ENCODE measurements around the gene SPG11. TPM values are rescaled to one million over a fixed set of nuclear protein-coding genes. Genes with fewer than 3 reads are reported as not detected.
A peak's percentile ranks its signal among the peaks of the same experiment; 100 is the strongest.

The SPG11 gene
- total RNA-seq, 1 donor from 2014 or later, result 58.1 TPM

DNA sequence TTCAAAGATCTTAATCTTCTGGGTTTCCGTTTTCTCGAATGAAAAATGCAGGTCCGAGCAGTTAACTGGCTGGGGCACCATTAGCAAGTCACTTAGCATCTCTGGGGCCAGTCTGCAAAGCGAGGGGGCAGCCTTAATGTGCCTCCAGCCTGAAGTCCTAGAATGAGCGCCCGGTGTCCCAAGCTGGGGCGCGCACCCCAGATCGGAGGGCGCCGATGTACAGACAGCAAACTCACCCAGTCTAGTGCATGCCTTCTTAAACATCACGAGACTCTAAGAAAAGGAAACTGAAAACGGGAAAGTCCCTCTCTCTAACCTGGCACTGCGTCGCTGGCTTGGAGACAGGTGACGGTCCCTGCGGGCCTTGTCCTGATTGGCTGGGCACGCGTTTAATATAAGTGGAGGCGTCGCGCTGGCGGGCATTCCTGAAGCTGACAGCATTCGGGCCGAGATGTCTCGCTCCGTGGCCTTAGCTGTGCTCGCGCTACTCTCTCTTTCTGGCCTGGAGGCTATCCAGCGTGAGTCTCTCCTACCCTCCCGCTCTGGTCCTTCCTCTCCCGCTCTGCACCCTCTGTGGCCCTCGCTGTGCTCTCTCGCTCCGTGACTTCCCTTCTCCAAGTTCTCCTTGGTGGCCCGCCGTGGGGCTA lies 47.8 kb upstream of the SPG11 start, which contains the start of the genes B2M and PATL2:
Gene B2M (plus strand): TSS at position 422 of the 647 bp plus-strand sequence. CDS start 30 bp downstream, at position 452.
Gene PATL2 (minus strand): TSS at position 228 of the 647 bp plus-strand sequence. CDS start 34,833 bp downstream, outside the sequence.
- peak within 1 kb of the TSS; percentile 100 for H3K27ac Mint-ChIP-seq (ENCODE audit: unreplicated experiment)
- H3K4me3 Mint-ChIP-seq (ENCODE audit: unreplicated experiment), result peak within 1 kb of the TSS; percentile 92
- peaks cover 39% of the 10 kb centered on the region for H3K4me1 Mint-ChIP-seq (ENCODE audit: unreplicated experiment)
- peaks cover 18% of the 10 kb centered on the region for H3K36me3 Mint-ChIP-seq (ENCODE audit: unreplicated experiment)
- no peaks in the 10 kb centered on the region for H3K9me3 Mint-ChIP-seq (ENCODE audit: unreplicated experiment)
- H3K27me3 Mint-ChIP-seq (ENCODE audit: unreplicated experiment), result no peaks in the 10 kb centered on the region
- TF ChIP-seq, protein P1, sequence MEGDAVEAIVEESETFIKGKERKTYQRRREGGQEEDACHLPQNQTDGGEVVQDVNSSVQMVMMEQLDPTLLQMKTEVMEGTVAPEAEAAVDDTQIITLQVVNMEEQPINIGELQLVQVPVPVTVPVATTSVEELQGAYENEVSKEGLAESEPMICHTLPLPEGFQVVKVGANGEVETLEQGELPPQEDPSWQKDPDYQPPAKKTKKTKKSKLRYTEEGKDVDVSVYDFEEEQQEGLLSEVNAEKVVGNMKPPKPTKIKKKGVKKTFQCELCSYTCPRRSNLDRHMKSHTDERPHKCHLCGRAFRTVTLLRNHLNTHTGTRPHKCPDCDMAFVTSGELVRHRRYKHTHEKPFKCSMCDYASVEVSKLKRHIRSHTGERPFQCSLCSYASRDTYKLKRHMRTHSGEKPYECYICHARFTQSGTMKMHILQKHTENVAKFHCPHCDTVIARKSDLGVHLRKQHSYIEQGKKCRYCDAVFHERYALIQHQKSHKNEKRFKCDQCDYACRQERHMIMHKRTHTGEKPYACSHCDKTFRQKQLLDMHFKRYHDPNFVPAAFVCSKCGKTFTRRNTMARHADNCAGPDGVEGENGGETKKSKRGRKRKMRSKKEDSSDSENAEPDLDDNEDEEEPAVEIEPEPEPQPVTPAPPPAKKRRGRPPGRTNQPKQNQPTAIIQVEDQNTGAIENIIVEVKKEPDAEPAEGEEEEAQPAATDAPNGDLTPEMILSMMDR (IDR thresholded peaks at IDR 0.05), result no peak
- DNase-seq (ENCODE audit: extremely low spot score, unreplicated experiment), result peak; percentile 98

GRCh38 chr15:44710236-44711095 lies 47.0 kb upstream of the SPG11 start:
- Mint-ChIP-seq H3K36me3 (ENCODE audit: unreplicated experiment) (peaks cover 13% of the 10 kb centered on the region), H3K9me3 (ENCODE audit: unreplicated experiment) (no peaks in the 10 kb centered on the region), H3K4me3 (ENCODE audit: unreplicated experiment) (peak overlapping the region; percentile 92), H3K27ac (ENCODE audit: unreplicated experiment) (peak overlapping the region; percentile 100), H3K4me1 (ENCODE audit: unreplicated experiment) (peaks cover 38% of the 10 kb centered on the region), H3K27me3 (ENCODE audit: unreplicated experiment) (peaks cover under 1% of the 10 kb centered on the region)
- DNase-seq (ENCODE audit: extremely low spot score, unreplicated experiment), result no peak
- TF ChIP-seq, protein P1 (IDR thresholded peaks at IDR 0.05), result peak; percentile 55

- Mint-ChIP-seq H3K4me1 (ENCODE audit: unreplicated experiment) (peaks cover 9% of the 10 kb centered on the region), H3K4me3 (ENCODE audit: unreplicated experiment) (no peak overlapping the region), H3K27ac (ENCODE audit: unreplicated experiment) (no peak overlapping the region)
Observed at GRCh38 chr15:44706946-44707636, 43.6 kb upstream of the SPG11 start.

GRCh38 chr15:44706401-44706800 lies 42.9 kb upstream of the SPG11 start:
- H3K4me3 Mint-ChIP-seq (ENCODE audit: unreplicated experiment), result no peak overlapping the region
- peaks cover 7% of the 10 kb centered on the region for H3K36me3 Mint-ChIP-seq (ENCODE audit: unreplicated experiment)
- DNase-seq (ENCODE audit: extremely low spot score, unreplicated experiment), result no peak
- peaks cover 9% of the 10 kb centered on the region for H3K4me1 Mint-ChIP-seq (ENCODE audit: unreplicated experiment)
- H3K9me3 Mint-ChIP-seq (ENCODE audit: unreplicated experiment), result peaks cover 26% of the 10 kb centered on the region
- H3K27ac Mint-ChIP-seq (ENCODE audit: unreplicated experiment), result no peak overlapping the region
- peaks cover 23% of the 10 kb centered on the region for H3K27me3 Mint-ChIP-seq (ENCODE audit: unreplicated experiment)
- TF ChIP-seq, protein P1 (IDR thresholded peaks at IDR 0.05), result no peak

More at GRCh38 chr15:44706946-44707636, 43.6 kb upstream of the SPG11 start:
- peaks cover 19% of the 10 kb centered on the region for H3K27me3 Mint-ChIP-seq (ENCODE audit: unreplicated experiment)
- no peak for DNase-seq (ENCODE audit: extremely low spot score, unreplicated experiment)
- TF ChIP-seq, protein P1 (IDR thresholded peaks at IDR 0.05), result no peak
- peaks cover 21% of the 10 kb centered on the region for H3K9me3 Mint-ChIP-seq (ENCODE audit: unreplicated experiment)
- peaks cover 7% of the 10 kb centered on the region for H3K36me3 Mint-ChIP-seq (ENCODE audit: unreplicated experiment)
